SIG-M5 treated with dmso at 0.1 percent for 504 hours (cell line): ENCODE data around the gene FAM110D.
A peak's percentile ranks its signal among the peaks of the same experiment; 100 is the strongest.

Experiments used
- DNase-seq: peaks from one replicate; lab custom pipeline; 2025; ENCODE audit not compliant: unreplicated experiment; lab: John Stamatoyannopoulos, UW

FAM110D gene

DNA sequence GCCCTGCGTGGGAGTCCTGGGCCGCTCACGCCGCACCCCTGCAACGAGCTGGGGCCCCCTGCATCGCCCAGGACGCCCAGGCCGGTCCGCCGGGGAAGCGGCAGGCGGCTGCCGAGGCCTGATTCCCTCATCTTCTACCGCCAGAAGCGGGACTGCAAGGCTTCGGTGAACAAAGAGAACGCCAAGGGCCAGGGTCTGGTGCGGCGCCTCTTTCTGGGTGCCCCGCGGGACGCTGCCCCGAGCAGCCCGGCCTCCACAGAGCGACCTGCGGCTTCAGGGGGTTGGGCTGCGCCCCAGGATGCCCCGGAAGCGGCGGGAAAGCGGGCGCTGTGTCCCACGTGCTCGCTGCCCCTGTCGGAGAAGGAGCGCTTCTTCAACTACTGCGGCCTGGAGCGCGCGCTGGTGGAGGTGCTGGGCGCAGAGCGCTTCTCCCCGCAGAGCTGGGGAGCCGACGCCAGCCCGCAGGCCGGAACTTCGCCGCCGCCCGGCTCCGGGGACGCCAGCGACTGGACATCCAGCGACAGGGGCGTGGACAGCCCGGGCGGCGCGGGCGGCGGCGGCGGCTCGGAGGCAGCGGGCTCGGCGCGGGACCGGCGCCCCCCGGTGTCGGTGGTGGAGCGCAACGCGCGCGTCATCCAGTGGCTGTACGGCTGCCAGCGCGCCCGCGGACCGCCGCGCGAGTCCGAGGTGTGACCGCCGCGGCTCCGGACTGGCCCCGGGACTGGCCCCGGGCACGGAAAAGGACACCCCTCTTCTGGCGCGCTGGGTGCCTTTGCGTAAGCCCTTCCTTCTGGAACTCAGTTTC is 2.7 kb downstream of the FAM110D start:
- DNase-seq: peak; percentile 30

DNA sequence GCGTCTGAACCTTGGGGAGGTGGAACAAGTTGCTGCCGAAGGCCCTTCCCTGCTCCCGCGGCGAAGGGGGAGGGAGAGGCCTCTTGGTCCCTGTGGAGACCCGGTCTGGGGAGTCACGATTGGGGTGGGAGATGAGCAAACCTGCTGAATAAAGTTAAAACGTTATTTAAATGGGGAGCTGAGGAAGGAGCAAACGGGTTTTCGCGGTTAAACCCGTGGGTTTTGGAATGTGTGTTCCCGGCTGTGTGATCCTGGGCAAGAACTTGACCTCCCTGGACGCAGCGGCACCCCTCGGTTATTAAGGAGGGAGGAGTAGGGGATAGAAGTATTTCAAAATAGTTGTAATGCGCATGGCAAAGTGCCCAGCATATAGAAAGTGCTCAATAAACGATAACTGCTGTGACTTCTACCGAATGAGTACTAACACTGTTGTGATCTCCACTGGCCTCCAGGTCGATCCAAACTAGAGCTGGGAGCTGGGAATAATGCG is 3.4 kb downstream of the FAM110D start:
- no peak for DNase-seq

DNA sequence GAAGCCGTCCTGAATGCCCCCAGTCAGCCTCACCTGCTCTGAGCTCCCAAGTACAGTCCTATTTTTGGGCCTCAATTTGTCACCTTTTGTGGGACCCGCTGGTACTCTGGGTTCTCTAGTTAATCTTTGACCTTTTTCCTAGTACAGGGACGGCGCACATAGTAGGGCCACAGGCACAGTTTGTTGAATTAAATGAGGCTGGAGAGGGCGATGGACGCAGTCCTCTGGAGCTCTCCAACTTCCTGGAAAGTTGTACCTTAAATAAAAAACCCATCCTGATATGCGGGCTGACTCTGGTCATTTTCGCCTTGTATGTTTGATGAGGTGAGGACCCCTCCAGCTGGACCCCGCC is 4.8 kb downstream of the FAM110D start:
- DNase-seq: no peak

DNA sequence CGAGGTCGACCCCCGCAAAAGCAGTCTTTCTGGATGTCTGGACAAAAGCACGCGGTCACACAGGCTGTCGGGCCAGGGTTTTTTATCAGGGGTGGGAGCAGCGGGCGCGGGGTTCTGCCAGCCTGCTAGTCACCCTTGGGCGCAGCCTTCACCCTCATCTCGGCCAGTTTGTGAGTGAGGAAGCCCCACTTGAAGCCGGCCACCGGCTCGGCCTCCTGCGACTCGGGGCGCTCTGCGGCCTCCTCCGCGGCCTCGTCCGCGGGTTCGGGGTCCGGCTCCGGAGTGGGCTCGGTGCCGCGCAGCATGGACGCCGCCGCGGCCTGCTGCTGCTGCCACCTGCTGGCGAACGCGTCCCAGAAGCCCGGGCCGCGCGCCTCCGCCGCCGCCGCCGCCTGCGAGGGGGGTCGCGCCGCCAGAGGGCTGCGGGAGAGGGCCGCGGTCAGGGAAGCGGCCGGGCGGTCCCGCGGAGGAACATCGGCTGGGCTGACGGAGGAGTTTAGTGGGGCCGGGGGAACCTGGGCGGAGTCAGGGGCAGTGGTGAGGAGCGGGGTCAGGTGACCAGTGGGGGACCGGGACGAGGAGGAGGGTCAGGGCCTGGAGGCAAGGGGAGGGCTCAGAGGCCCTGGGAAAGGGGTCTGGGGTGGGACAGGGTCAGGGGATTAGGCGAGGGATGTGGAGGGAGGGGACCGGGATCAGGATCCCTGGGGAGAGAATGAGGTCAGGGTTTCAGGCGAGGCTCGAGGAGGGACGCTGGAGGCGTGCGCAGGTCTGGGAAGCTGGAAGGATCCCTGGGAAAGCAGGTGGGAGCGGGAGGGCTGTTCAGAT is 5.4 kb downstream of the FAM110D start:
- DNase-seq: no peak

DNA sequence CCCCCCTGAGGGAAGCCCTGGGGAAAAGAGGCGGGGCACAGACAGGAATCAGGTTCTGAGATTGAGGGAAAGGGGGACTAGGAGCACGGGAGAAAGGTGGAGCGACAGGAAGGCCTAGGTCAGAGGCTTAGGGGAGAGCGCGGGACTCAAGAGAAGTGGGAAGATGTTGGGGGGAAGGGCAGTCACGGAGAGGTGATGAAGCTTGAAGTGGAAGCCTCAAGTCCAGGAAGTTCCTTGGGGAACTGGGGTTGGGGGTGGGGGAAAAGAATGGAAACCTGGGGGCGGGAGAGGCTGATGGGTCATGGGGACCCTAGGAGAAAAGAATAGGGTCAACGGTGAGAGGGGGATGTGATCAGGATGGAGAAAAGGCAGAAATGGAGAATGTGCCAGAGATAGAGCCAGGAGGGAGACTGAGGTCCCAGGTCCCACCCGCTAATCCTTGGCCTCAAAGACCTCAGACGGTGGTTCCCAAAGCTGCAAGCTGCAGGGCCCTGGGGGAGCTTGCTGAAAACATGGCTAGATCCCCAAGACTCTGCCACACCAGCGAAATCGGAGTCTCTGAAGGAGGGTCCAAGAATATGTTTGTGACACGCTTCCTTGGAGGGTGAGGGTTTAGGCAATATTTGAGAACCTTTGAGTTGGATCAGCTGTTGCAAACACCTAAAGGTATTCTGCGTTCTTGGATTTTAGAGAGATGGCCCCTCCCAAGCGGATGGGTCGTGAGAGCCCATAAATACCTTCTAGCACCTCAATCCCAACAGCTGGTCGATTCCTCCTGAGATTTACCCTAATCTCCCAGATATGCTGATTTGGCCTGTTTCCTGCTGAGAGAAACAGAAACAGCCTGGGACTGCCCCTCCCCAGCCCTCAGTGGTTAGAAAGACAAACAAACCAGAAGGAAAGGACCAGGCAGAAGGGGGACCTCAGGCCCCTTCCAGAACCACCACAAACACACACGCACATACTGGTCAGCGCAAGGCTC is 6.3 kb downstream of the FAM110D start:
- DNase-seq: no peak

DNA sequence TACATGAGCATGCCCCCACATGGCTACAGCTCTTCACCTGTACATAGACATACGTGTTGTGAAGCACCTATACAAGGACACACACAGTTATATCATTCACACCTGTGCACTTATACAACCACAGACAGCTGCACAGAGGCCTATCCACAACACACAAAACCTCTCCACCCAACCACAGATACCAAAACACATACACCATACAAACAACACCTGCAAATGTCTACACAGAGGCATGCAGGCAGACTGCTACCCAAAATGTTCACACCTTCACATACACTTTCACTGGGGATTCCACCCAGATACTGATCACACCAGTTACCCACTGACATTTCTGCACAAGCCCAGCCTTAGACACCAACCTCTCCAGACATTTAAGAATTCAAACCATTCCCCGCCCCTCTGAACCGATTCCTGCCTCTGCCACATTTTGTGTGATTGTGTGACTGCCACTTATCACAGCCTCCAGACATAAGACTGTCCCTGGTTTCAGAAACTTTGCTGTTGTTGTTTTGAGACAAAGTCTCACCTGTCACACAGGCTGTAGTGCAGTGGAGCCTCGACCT is 7.9 kb downstream of the FAM110D start:
- no peak for DNase-seq

DNA sequence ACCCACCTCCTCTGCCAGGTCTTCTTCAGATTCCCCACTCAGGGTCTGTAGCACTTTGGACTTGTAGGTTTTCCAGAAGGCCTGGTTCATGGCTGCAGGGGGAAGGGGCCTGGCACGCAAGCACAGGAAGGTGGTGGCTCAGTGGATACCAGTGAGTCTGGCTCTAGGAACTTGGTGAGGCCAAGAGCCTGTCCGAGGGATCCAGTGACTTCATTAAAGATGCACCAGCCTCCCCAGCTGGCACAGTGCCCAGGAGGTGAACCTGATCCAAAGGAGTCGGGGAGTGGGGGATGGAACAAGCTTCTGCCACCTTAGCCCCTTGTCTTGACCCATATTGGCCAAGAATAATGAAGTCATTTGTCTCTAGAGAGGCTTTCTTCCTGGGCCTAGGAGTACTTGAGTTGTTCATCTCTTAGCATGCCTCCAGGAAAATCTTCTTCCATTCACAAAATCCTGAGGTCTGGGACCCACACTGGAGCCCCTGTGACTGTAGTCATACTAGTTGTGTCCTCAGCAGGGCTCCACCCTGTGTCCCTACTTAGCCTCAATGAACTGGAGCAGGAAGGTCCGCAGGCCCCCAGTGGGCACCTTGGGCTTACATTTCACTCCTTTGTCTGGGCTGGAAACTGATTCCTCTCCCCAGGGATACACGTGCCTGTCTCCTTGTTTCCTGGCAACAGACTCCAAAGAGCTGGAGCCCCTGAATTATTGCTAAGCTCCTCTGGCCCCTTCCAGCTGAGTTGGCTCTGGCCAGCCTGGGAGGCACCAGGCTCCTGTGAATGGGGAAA is 9.7 kb downstream of the FAM110D start, which contains the start of gene C1orf232:
C1orf232 (minus strand) TSS at position 554 of the 788 bp plus-strand sequence; CDS start at position 90, 464 bp downstream.
- DNase-seq: no peak

DNA sequence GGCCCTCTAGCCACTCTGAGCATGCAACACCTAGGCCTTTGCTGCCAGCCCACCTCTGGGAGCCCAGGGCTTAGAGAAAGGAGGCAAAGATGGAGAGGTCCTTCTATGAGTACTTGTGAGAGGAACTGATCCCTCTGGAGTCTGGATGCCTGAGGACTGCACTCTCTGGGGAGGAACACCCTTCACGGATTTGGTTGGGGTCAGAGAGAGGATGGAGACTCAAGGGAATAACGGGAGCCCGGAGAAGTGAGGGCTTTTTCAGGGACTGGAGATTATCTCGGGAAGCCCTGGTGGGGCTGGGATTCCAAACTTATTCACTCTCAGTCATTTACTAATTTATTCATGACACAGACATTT is 10.3 kb downstream of the FAM110D start:
- DNase-seq: no peak

DNA sequence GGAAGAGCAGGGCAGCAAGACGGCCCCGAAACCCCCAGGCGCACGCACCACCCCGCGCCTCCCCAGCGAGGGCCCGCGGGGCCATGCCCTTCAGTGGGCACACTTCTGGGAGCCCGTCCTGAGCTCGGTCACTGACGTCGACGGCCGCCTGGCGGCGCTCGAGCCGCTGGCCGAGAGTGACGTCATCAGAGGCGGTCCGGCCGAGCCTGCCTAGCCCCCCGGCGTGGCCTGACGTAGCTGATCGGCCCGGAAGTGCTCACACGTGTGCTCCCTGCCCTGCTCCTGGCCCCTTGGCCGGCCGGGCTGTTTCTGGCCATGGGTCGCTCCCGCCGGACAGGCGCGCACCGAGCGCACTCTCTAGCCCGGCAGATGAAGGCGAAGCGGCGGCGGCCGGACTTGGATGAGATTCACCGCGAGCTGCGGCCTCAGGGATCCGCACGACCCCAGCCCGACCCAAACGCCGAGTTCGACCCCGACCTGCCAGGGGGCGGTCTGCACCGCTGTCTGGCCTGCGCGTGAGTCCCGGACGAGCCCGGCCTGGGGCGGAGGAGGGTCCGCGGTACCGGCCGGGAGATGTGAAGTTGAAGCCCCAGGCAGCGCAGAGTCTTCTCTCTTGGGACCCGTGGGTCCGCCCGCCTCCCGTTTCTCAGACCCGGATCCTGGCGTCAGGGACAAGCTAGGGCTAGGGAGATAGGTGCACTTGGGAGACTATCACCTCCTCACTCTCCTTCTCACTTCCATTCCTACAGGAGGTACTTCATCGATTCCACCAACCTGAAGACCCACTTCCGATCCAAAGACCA is 11.0 kb downstream of the FAM110D start, which contains the start of gene ZNF593:
ZNF593 (plus strand) TSS at position 240 of the 803 bp plus-strand sequence; CDS start at position 316, 76 bp downstream.
- peak; percentile 86 for DNase-seq

DNA sequence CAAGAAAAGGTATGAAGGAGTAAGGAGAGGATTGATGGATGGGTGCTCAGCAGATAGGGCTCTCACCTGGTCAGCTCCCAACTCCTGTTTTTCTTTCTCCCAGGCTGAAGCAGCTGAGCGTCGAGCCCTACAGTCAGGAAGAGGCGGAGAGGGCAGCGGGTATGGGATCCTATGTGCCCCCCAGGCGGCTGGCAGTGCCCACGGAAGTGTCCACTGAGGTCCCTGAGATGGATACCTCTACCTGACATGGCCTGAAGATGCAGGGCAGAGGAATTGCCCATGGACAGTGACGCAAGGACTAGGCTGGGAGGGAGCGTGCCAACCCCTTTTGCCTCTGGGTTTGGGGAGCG is 11.6 kb downstream of the FAM110D start:
- DNase-seq: no peak

DNA sequence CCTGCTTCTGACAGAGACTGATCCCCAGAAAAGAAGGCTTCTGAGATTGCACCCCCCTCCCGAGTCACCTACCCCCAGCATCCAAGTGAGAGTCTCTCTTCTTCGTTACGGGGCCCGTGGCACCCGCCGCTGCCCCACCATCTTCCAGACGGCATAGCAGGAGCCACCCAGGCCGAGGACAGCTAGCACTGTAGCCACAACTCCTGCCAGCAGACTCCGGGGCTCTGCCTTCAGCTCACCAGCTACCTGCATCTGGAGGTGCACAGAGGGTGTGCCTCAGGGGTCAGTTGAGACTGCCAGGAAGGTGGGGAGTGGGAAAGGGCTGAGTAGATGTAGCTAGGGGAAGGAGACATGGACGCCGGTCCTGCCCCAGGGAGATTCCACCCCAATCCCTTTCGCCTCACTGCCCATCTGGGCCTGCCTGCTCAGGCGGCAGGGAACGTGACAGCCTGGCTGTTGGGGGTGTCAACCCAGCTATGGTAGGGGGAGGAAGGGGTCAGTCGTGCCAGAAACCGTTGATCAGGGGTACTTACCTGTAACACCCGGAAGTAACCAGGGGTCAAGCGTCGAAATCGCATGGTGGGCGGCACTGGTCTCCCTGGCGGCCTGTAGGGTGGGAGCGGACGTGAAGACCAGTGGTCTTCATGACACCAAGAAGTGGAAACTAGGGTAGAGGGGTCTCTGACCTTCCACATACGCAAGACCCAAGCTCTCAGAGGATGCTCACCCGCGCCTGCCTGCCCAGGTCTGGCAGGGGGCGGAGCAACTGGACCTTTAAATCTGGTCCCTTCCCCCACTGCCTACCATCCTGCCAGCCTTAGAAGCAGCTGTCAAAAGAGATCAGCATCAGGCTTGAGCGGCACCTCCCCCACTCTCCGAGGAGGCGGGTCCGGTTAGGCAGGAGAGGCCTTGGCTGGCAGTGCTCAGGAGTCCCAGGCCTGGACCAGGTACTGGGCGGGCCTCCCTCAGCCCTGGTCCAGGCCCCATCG is 12.5 kb downstream of the FAM110D start, which contains the start of gene ZNF593OS:
ZNF593OS (minus strand) TSS at position 749 of the 989 bp plus-strand sequence; CDS start at position 578, 171 bp downstream.
- DNase-seq: no peak

DNA sequence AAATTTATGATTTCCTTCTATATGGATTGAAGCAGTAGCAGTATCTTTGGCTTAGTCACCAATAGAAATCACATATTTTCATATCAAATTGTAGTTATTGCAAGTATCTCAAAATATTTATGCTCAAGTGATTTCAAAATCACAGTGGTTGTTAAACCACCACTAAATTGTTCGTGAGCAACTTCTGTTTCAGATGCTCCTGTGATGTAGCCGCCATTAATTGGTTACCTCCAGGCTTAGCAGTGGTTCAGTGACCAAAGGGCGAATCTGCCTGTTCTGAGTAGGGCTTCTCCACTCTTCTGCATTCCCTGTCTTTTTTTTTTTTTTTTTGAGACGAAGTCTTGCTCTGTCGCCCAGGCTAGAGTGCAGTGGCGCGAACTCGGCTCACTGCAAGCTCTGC is 16.5 kb downstream of the FAM110D start:
- no peak for DNase-seq

DNA sequence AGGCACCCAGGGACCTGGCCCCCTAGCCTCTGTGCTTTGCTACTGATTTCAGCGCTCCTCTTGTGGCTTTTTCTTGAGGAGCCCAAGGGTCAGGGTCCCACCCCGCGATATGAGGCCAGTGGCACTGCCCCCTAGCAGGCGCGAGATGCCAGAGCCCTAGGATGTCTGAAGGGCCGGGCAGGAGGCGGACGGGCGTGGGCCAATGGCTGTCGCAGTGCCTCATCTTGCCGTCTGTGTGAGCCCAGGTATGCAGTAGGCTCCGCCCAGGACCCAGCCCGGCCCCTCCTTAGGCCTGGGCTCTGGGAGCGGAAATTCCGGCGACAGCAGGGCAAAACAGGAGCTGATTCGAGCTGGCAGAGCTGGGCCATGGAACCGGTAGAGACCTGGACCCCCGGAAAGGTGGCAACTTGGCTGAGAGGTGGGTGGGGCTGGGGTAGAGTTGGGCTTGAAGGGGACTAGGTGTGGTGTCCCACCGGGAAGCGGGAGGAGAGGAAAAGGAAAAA is 18.4 kb downstream of the FAM110D start, which contains the start of gene CNKSR1:
CNKSR1 (plus strand) TSS at position 310 of the 503 bp plus-strand sequence; CDS start at position 367, 57 bp downstream.
- DNase-seq: peak; percentile 40

DNA sequence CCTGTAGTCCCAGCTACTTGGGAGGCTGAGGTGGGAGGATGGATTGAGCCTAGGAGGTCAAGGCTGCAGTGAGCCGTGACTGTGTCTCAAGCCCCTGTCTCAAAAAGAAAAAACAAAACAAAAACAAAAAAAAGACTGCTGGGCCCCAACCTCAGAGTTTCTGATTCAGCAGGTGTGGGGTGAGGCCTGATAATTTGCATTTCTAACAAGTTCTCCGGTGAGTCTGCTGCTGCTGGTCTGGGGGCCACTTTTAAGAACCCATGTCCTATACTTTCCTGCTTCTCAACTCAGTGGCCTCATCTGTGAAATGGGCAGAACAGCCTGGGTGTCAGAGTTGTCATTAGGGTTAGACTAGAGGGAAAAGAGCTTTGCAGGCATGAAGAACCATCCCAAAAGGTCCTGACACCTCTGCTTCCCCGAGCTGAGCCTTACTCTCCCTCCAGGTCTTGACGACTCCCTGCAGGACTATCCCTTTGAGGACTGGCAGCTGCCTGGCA is 21.2 kb downstream of the FAM110D start:
- no peak for DNase-seq

DNA sequence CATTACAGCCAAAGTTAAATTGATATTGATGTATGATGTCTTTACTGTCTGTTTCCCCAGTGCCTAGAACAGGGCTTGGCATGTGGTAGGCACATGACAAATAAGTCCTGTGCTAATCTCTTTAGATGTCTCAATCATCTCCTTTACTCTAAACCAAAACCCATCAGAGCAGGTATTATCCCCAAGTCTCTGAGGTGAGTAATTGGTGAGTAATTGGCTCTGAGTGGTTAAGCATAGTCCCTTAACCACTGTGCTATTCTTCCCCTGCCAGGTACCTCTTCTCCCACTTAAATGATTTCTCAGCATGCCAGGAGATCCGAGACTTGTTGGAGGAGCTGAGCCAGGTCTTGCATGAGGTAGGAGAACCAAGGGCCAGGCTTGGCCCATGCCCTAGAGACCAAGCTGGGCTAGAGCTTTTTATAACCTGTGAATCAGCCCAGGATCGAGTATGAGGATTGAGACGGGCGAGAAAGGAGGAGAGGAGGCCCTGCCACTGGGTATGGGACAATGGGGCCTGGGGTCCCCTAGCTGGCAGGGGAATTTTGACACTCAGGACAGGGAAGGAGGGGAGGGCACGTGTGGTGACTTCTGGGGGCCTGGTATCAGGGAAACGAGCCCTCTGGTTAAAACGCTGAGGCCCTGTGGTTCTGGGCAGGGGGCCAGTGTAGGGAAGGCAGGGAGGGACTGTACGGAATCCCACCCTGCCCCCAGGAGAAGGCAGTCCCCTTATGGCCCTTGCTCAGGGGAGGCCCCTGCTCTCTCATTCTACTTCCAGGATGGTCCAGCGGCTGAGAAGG is 22.9 kb downstream of the FAM110D start:
- DNase-seq: no peak

DNA sequence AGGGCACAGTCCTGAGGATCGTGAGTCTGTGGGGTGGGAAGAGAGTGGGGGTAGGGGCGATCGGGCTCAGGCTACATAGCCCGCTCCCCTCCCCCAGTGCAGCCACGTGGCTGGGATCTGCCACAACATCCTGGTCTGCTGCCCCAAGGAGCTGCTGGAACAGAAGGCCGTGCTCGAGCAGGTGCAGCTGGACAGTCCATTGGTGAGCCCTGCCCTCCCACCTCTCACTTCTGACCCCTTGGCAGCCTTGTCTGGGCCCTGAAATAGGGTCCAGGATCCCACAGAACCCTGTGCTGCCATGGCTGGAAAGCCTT is 23.5 kb downstream of the FAM110D start:
- DNase-seq: no peak
